GM20000 (cell line): ENCODE measurements around the gene ARHGAP21.

Experiments
- DNase-seq: peaks from one replicate; pipeline ENCODE4 v3.0.0; 2012; ENCODE audit warnings: low spot score
- CTCF ChIP-seq: IDR thresholded peaks from 2 replicates; pipeline ENCODE4 v1.5.1; 2012; ENCODE audit warnings: mild to moderate bottlenecking, control low read depth; ENCODE audit errors: extremely low read depth, missing control alignments

Gene ARHGAP21

GRCh38 chr10:24683554-24683953 lies 40.1 kb downstream of the ARHGAP21 start:
- no peak for DNase-seq
- TF ChIP-seq CTCF = no peak

DNA sequence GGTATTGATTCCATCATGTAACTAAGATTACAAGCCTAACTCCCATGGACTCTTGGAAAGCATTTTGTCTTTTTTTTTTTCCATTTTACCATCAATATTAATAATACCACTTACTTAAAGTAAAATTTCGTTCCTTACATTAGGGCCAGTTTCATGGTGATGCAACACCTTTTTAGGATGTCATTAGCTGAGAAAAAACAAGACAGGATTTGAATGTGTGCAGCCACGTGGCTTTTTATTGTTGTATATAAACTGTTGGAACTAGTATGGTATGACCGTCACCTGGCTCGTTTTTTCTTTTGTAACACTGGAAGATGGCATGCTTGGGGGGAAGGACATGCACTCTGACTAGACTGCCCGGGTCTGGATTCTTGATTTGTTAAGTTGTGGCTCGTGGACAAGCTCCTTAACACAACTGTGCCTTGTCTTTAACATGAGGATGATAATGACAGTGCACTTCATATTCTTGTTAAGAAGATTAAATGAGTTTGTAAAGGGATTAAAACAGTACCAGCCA lies 42.1 kb downstream of the ARHGAP21 start:
- no peak for DNase-seq

GRCh38 chr10:24680647-24681524 lies 42.8 kb downstream of the ARHGAP21 start:
- no peak for TF ChIP-seq CTCF
- DNase-seq = no peak

More for the DNA sequence above, 42.1 kb downstream of the ARHGAP21 start:
- no peak for TF ChIP-seq CTCF

- no peak for DNase-seq
- no peak for TF ChIP-seq CTCF
Observed at GRCh38 chr10:24678757-24679156, 44.9 kb downstream of the ARHGAP21 start.

GRCh38 chr10:24674892-24675632 lies 48.6 kb downstream of the ARHGAP21 start:
- no peak for TF ChIP-seq CTCF
- DNase-seq = no peak

DNA sequence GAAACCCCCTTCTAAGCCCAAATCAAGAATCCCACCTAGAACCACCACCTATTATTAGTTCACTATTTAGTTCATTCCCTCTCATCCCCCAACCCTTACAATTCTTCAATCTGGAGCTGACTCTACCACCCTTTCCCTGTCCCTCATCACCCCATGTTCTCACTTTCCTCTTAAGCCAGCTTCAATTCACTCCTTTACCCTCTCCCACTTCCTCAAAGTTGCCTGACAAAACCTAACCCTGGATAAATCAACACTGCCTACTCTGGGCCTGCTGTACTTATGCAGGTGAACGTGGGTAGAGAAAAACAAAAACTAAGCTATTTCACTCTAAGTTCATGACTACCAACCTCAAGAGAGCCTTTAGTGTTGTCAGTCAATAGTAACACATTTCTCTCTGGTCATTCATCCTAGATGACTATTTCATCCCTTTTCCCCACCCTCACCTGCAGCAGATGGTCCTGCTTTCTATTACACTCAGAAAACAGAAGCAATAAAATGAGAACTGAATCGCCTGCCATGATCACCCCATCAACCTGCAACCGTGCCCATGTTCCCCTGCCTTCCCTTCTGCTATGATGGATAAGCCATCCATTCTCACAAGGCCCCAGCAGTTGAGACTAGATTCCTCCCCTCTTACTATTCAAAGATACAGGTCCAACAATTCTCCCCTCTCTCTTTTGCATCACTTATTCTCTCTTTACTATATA lies 52.6 kb downstream of the ARHGAP21 start:
- TF ChIP-seq CTCF = no peak
- no peak for DNase-seq
